GM19025 (cell line): Measurements from ENCODE around the gene GCAT.

Source experiments
- ATAC-seq: cut with Tn5 transposase; IDR thresholded peaks from one replicate; pipeline ENCODE4 v1.9.1; 2021; ENCODE audit warnings: mild to moderate bottlenecking, low read depth, moderate library complexity; ENCODE audit not compliant: unreplicated experiment

GCAT gene

DNA sequence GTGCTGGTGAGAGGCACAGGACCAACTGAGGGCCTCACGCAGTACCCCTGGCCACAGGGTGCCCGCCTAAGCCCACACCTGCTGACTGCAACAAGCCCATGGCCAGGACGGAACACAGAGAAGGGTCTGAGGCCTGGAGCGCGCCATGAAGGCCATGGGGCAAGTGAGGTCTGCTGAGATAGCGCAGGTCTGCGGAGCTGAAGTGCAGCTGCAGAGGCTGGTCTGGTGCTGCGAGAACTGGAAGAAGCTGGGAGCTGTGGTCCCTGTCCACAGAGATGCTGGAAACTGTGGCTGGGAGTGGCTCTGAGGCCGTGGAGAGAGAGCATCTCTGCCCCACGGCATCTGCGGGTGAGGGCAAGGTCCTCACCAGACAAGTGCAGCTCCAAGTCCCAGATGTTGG lies 23.7 kb downstream of the GCAT start:
- ATAC-seq: no peak

DNA sequence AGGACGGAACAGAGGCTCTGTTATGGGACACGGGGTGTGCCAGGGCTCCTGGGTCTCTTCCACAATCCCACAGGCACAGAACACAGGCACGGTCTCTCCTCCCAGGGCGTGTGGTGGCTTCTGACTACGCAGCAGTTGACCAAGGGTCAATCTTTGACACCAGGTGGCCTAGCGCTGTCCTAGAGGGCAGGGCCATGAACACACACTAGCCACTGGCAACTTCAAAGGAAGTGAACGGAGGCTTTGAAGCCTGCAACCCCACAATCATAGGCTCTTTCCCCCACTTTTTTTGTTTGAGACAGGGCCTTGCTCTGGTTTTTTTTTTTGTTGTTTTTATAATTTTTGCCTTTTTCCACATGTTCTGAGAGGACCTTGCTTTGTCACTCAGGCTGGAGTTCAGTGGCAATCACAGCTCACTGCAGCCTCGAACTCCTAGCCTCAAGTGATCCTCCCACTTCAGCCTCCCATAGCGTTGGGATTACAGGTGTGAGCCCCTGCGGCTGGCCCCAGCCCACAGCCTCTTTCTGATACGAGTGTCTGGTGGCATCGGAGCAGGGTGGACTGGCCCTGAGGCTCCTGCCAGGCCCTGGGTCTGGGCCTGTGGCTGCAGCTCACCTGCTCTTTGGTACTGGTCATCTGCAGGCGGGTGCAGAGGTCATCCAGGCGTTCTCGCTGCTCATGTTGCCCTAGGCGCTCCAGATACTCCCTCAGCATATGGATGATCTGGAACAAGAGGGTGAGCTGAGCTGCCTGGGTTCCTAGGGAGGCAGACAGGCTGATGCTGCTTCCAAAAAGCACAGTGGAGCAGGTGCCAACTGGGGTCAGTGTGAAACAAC lies 24.5 kb downstream of the GCAT start:
- no peak for ATAC-seq

DNA sequence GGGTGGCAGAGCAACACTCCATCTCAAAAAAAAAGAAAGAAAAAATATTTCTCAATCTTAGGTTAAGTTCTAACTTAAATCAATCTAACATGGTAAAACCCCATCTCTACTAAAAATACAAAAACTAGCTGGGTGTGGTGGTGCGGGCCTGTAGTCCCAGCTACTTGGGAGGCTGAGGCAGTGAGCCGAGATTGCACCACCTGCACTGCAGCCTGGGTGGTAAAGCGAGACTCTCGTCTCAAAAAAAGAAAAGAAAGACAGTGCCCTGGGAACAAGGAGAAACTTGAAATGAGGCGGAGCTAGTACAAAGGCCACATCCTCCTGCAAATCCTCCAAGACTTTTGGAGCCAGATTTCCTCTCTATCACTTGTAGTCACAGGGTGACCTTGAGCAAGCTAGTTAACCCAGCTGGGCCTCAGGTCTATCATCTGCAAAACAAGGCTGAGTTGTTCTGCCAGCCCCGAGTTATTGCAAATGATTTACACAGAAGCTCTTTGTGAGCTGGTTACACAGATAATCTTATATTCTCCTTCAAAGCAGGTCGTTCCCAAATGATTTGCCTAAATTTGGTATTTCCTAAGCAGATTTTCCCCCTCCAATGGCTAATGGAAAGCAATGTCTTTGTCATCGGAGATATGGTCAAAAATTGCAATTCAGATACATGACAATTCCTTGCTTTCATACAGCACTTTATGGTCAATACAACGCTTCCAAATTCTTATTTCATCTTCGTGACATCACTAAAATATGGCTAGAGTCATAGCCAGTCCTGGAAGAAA lies 34.5 kb downstream of the GCAT start:
- no peak for ATAC-seq

DNA sequence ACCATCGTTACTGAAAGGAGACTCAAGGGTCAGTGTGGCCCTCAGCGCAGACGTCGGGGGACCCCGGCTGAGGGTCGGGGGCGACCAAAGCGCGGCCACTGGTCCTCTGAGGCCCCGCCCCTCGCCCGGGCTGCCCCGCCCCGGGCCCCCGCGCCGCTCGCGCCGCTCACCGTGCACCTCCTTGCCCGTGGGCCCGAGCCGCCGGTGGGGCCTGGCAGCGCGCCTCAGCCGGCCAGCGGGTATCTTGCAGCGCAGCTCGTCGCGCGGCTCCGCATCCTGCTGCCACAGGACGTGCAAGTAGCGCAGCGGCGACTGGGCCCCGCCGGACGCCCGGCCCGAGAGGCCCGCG lies 36.0 kb downstream of the GCAT start:
- ATAC-seq: peak; percentile 44

DNA sequence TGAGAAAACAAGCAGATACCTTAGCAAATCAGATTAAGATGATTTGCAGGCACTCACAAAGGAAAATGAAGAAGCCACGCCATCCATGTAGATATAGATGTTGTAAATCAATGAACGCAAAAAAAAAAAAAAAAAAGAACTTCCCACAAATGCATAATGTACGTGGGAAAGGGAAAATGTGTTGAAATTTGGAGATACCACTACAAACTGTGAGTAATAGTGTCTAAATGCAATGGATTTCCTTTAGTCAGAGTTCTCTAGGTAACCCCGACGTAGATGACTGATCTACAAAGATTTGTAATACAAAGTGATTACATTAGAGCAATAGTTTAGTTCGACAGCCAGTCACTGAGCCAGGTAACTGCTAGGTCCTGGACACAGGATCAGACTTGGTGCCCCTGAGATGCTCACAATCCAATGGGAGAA lies 37.2 kb downstream of the GCAT start:
- no peak for ATAC-seq

DNA sequence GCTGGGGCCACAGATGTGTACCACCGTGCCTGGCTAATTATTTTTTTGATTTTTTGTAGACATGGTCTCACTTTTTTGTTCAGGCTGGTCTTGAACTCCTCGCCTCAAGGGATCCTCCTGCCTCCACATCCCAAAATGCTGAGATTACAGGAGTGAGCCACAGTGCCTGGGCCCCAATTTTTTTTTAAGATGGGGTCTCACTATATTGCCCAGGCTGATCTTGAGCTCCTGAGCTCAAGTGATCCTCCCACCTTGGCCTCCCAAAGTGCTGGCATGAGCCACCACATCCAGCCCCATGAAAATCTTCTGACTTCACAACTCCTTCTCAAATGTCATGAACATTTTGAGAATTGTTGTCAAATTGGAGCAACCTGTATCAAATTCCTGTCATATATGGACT lies 38.7 kb downstream of the GCAT start:
- ATAC-seq: no peak

DNA sequence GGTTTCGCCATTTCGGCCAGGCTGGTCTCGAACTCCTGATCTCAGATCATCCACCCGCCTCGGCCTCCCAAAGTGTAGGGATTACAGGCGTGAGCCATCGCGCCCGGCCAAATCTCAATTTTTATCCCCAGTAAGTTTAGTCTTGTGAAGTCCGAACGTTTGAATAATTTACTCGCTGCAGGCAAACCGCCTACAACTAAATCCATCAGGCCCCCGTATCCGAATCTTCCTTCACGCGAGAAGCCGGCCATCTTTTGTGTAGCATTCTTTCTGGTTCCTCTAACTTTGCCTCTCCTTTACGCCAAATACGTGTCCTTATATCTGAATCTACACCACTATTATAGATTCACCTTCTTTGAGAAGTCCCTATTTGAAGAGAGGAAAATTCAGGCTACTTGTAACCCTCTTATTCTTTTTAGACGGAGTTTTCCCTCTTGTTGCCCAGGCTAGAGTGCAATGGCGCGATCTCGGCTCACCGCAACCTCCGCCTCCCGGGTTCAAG lies 40.9 kb downstream of the GCAT start:
- no peak for ATAC-seq

DNA sequence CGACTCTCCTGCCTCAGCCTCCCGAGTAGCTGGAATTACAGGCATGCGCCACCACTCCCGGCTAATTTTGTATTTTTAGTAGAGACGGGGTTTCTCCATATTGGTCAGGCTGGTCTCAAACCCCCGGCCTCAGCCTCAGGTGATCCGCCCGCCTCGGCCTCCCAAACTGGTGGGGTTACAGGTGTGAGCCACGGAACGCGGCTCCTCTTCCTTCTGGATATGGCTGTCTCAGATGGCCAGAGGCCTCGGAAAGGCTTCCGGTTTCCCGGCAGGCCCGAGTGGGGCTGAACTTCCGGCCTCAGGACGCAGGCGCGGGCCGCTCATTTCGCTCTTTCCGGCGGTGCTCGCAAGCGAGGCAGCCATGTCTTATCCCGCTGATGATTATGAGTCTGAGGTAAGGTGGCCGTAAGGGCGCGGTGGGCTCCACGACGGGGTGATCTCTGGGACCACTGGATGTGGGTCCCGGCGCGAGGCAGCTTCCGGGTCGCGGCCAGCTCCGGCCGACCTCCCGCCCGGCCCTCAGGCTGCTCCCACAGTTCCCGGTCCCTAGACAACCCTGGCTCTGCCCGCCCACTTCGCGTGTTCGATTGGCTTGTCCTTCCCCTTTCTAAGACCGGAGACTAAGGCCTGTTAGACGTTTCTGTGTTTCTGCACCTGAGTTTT lies 41.5 kb downstream of the GCAT start, which contains the start of gene EIF3L:
Gene EIF3L (plus strand): TSS at position 331 of the 663 bp plus-strand sequence. CDS start 31 bp downstream, at position 362.
- peak; percentile 67 for ATAC-seq

DNA sequence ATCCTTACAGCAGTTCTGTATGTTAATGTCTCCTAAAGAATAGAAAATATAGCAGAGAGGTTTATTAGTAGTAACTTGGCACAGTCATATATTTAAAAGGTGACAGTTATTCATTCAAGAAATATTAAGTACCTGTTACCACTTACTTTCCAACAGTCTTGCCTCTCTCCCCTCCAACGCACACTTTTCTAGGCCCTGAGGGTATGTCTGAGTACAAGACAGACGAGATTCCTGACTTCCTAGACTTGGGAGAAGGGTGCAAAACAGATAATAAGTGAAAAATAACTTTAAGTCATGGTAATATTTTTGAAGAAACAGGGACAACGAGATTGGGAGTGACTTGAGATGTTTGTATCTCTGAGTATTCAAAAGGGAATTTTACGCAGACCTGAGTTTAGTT lies 43.1 kb downstream of the GCAT start:
- ATAC-seq: no peak

DNA sequence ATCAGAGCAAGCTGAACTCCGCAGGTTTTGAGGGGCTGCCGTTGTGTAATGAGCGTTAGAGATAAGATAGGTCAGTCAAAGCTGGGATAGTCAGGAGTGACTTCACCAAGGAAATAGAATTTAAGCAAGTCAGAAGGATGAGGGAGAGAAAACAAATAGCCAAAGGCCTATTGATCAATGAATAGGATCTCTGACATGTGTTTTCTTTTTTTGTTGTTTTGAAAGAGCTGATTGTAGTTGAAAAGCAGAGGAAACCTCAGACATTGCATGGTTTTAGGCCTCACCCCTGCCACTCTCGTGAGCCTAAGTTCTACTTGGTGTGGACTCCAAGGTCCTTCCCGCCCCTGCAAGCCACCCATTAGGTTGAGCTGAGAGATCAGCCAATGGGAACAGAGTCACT lies 44.7 kb downstream of the GCAT start:
- no peak for ATAC-seq

DNA sequence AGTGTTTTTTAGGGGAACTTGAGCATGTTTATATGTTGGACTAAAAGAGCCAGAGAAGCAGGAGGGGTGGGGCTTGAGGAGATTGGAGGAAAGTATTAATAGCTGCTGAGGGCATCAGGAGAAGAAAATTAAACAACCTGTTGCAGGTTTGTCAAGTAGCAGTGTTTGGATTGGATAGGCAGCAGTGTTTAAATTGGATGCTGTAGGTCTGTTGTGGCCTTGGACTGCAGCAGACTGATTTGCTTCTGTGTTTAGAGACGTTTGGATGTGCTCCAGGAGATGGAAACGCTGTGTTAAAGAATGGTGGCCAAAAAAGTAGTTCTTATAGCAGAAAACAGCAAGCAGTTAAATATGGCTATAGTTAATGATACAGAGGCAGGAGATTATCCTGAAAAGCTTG lies 47.2 kb downstream of the GCAT start:
- no peak for ATAC-seq

DNA sequence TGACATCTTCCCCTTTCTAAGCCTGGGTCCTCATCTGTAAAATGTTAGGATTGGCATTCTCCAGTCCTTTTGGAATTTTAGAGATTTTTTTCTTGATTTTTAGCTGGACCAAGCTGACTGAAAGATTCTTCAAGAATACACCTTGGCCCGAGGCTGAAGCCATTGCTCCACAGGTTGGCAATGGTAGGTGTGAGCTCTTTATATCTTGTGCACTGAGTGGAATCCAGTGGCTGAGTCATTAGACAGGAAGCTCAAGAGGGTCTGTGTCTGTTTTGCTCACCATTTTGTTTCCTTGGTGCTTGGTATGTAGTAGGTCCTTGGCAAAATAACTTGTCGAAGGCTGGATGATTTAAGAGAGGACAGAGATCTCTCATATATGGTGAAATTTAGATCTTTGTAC lies 47.7 kb downstream of the GCAT start:
- no peak for ATAC-seq

DNA sequence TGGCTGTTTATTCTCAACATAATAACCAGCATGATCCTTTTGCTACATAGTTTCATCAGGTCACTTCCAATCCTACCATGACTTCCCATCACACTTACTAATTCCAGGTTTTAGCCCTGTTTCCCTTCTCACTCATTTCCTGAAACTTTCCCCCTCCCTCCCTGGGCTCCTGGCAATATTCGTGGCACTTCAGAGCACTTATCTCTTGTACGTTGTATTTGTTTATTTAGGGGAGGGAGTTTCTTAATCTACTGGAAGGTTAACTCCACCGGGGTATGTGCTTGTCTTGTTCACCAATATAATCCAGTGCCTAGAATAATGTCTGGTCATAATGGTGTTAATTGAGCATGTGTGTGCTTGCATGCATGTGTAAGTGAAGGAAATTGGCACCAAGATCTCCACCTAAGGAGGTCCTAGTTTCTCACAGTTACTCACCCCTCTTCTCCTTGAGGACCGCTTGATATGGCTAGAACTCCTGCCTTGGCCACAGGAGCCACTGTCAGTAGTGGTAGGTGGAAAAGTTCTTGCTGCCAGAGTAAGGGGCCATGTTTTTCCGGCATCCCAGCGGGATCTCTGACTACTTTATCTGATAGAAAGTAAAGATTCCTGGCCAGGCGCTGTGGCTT lies 53.2 kb downstream of the GCAT start:
- no peak for ATAC-seq

DNA sequence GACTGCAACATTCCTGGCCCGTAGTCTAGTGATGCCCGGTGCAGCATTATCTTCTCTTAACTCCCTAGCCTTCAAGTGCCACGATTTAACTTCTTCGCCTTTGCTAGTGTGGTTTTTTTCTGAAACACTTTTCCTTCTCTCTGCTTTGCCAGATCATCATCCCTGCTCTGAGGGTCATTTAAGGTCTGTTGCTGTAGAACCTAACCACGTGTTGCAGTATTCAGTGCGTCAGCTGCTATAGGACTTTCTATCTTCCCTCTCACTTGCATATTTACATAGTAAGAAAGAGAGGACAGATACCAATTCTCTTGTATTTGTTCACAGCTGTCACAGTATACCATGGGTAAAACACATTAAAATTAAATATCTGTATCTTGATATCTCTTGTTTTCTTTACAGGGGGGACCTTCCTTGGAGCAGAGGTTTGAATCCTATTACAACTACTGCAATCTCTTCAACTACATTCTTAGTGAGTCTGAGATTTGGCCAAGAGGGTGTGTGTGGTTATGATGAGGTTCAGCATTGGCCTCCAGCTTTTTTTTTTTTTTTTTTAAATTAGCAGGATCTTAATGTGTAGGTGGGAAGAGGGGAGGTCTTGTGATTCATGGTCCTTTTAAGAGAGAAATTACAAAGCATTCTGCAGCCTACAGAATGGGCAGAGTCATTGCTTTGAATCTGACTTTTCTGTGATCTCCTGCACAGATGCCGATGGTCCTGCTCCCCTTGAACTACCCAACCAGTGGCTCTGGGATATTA lies 55.0 kb downstream of the GCAT start:
- no peak for ATAC-seq

DNA sequence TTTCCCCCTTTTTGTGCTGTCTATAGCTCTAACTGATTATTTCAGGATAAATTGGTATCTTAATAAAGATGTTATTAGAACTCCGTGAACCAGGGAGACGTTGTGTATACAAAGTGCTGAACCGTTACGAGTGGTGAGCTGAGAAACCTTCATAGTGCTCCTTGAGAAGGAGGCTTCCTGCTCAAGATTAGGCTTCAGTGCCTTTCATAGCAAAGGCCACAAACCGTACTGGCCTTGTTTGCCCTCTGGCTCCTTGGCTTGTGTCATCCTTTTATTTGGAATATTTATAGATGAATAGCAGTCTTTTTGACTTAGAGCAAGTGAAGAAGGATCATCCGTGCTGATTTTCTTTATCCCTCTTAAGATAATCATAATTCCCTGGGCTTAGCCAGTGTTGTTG lies 57.8 kb downstream of the GCAT start:
- no peak for ATAC-seq
